HepG2 (cell line): Measurements from ENCODE around the gene CLN6. TPM values are rescaled to one million over a fixed set of nuclear protein-coding genes. Genes with fewer than 3 reads are reported as not detected.

Experiments used
- CSRNP2 ChIP-seq: sonication (generic); formaldehyde crosslinking; conservative IDR thresholded peaks from 2 replicates; pipeline ENCODE4 v1.8.0; 2022; ENCODE audit warnings: low read depth, missing genetic modification reagents
- ELF3 ChIP-seq: IDR thresholded peaks from 2 replicates; pipeline ENCODE4 v1.6.1; 2016; ENCODE audit warnings: missing genetic modification reagents, missing compliant biosample characterization
- FOXM1 ChIP-seq: sonication (generic); formaldehyde crosslinking; IDR thresholded peaks from 2 replicates; pipeline ENCODE4 v1.5.0; 2020; ENCODE audit warnings: missing genetic modification reagents
- GATAD1 ChIP-seq: IDR thresholded peaks from 2 replicates; pipeline ENCODE4 v1.6.1; 2016; ENCODE audit warnings: missing genetic modification reagents, missing compliant biosample characterization
- GRHL1 ChIP-seq: sonication (generic); formaldehyde crosslinking; conservative IDR thresholded peaks from 2 replicates; pipeline ENCODE4 v1.8.0; 2022; ENCODE audit warnings: missing genetic modification reagents
- KAT7 ChIP-seq: IDR thresholded peaks from 2 replicates; pipeline ENCODE4 v1.6.1; 2018; ENCODE audit warnings: borderline replicate concordance, missing compliant biosample characterization
- KLF13 ChIP-seq: sonication (generic); formaldehyde crosslinking; IDR thresholded peaks from 2 replicates; pipeline ENCODE4 v1.4.0; 2020; ENCODE audit warnings: mild to moderate bottlenecking, missing genetic modification reagents
- KMT2A ChIP-seq: sonication (generic); formaldehyde crosslinking; IDR thresholded peaks from 2 replicates; pipeline ENCODE4 v1.4.0; 2020; ENCODE audit warnings: missing genetic modification reagents
- NBN ChIP-seq: fragments of 450-650 bp; conservative IDR thresholded peaks from 2 replicates; pipeline ENCODE4 v1.6.1; 2017
- PAWR ChIP-seq: sonication (generic); formaldehyde crosslinking; IDR thresholded peaks from 2 replicates; pipeline ENCODE4 v1.4.0; 2020; ENCODE audit warnings: missing genetic modification reagents, mild to moderate bottlenecking, borderline replicate concordance
- RARA ChIP-seq: IDR thresholded peaks from 2 replicates; pipeline ENCODE4 v1.6.1; 2016; ENCODE audit warnings: missing genetic modification reagents, missing compliant biosample characterization
- RFX5 ChIP-seq: IDR thresholded peaks from 2 replicates; pipeline ENCODE4 v1.6.1; 2011; ENCODE audit warnings: low read depth, low read length, improper control_type of control experiment
- SAFB2 ChIP-seq: sonication (generic); formaldehyde crosslinking; IDR thresholded peaks from 2 replicates; pipeline ENCODE4 v1.5.1; 2020; ENCODE audit warnings: missing genetic modification reagents, low read depth, mild to moderate bottlenecking, borderline replicate concordance
- SP5 ChIP-seq: IDR thresholded peaks from 2 replicates; pipeline ENCODE4 v1.6.1; 2016; ENCODE audit warnings: low read depth, borderline replicate concordance
- TCF7L2 ChIP-seq: IDR thresholded peaks from 2 replicates; pipeline ENCODE4 v1.6.1; 2011; ENCODE audit warnings: mild to moderate bottlenecking, low read depth, low read length, moderate library complexity
- THAP11 ChIP-seq: IDR thresholded peaks from 2 replicates; pipeline ENCODE4 v1.6.1; 2016; ENCODE audit warnings: missing biosample characterization, missing genetic modification reagents
- ZNF143 ChIP-seq: sonication (generic); formaldehyde crosslinking; IDR thresholded peaks from 2 replicates; pipeline ENCODE4 v1.4.0; 2020; ENCODE audit warnings: missing genetic modification reagents
- ZNF564 ChIP-seq: sonication (generic); formaldehyde crosslinking; IDR thresholded peaks from 2 replicates; pipeline ENCODE4 v1.8.1; 2023; ENCODE audit warnings: mild to moderate bottlenecking, missing genetic modification reagents
- ZNF768 ChIP-seq: sonication (generic); formaldehyde crosslinking; IDR thresholded peaks from 2 replicates; pipeline ENCODE4 v1.4.0; 2020; ENCODE audit warnings: missing genetic modification reagents
- polyA plus RNA-seq, 8 experiments: library from polyadenylated mRNA; depleted of rRNA in 3 of 8; stranded (reverse) in 7 of 8; unstranded in 1 of 8; fragments of >200 nt; fragmentation: Illumina TruSeq in 4 of 8; extraction: Trizol in 4 of 8; gene quantifications; 2 replicates each; pipeline versions ENCODE4 v1.2.1 to v1.2.3, GENCODE V29; 2011 to 2016; ENCODE audit warnings: low read depth in 4 of 8, missing spikeins in 1 of 8, mixed read lengths in 1 of 8; ENCODE audit not compliant: insufficient read depth in 1 of 8
- total RNA-seq, 5 experiments: library from RNA; depleted of rRNA; stranded (reverse); fragments of >200 nt; fragmentation: Illumina TruSeq; extraction: Trizol; gene quantifications; 2 replicates each; pipeline ENCODE4 v1.2.3, GENCODE V29; 2016; ENCODE audit warnings: low read depth in 1 of 5
- TF ChIP-seq, protein P1 (sequence below): IDR thresholded peaks from 2 replicates; pipeline ENCODE4 v1.4.0; 2020; ENCODE audit warnings: mild to moderate bottlenecking, missing genetic modification reagents
- TF ChIP-seq, protein P2 (sequence below): sonication (generic); formaldehyde crosslinking; IDR thresholded peaks from 2 replicates; pipeline ENCODE4 v1.5.0; 2020; ENCODE audit warnings: missing genetic modification reagents
- TF ChIP-seq, protein P3 (sequence below): sonication (generic); formaldehyde crosslinking; IDR thresholded peaks from 2 replicates; pipeline ENCODE4 v1.9.0; 2021; ENCODE audit warnings: missing genetic modification reagents, mild to moderate bottlenecking, borderline replicate concordance

The CLN6 gene
- total and polyA plus RNA-seq, 2 of the 13 experiments (the other 11 are each of a cell fraction or from before 2014, with no cell fraction given): 24.9 to 27.1 TPM

DNA sequence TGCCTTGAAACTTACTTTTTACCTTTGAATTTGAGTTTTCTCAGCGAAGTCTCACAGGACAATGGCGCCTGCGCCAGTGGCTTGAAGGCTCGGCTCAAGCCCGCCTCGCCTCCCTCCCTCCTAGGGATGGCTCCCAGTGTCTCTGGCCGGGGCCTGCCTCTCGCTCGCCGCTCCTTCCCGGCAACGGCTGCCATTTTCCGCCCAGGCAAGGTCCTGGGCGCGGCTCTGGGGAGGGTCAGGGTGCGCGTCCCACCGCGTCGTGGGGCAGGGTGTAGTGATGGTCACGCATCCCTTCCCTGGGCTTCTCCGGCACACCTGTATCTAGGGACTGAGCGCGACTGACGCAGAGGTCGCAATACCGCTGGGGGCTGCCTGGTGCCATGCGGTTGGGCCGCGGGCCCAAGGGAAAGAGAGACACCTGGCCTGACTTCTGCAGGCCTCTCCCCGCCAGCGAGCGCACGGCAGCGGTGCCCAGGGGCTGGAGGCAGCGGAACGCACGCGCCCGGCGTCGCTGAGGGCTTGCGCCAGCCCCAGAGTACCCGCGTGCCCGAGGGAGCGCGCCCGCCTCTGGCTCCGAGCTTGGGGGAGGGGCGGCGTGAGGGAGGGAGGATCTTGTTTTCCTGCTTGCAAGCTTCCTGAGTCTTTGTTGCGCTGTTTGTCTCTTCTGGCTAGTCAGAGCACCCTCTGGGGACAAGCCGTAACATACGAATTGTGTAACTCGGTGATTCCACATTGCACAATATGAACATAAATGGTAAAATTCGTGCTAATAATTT lies 27.3 kb upstream of the CLN6 start (continued):
- TF ChIP-seq CSRNP2 (CRISPR knock-in tag) (no peak), THAP11 (peak; percentile 47; the same call in 1 of the 2 replicates), ZNF564 (CRISPR knock-in tag) (no peak), ZNF143 (CRISPR knock-in tag) (0 out of 2 replicates have a peak, but pooled peaks have one; percentile 34), SAFB2 (CRISPR knock-in tag) (no peak), PAWR (CRISPR knock-in tag) (no peak), FOXM1 (CRISPR knock-in tag) (no peak), GRHL1 (CRISPR knock-in tag) (no peak), ELF3 (CRISPR knock-in tag) (peak; percentile 75), KLF13 (CRISPR knock-in tag) (no peak), TCF7L2 (no peak), GATAD1 (CRISPR knock-in tag) (no peak), KMT2A (CRISPR knock-in tag) (no peak), RFX5 (no peak), NBN (no peak), ZNF768 (CRISPR knock-in tag) (no peak; the same call in 1 of the 2 replicates), RARA (CRISPR knock-in tag) (no peak; the same call in 1 of the 2 replicates), KAT7 (CRISPR knock-in tag) (no peak; the same call in 1 of the 2 replicates), SP5 (CRISPR knock-in tag) (no peak)
- TF ChIP-seq, protein P1, sequence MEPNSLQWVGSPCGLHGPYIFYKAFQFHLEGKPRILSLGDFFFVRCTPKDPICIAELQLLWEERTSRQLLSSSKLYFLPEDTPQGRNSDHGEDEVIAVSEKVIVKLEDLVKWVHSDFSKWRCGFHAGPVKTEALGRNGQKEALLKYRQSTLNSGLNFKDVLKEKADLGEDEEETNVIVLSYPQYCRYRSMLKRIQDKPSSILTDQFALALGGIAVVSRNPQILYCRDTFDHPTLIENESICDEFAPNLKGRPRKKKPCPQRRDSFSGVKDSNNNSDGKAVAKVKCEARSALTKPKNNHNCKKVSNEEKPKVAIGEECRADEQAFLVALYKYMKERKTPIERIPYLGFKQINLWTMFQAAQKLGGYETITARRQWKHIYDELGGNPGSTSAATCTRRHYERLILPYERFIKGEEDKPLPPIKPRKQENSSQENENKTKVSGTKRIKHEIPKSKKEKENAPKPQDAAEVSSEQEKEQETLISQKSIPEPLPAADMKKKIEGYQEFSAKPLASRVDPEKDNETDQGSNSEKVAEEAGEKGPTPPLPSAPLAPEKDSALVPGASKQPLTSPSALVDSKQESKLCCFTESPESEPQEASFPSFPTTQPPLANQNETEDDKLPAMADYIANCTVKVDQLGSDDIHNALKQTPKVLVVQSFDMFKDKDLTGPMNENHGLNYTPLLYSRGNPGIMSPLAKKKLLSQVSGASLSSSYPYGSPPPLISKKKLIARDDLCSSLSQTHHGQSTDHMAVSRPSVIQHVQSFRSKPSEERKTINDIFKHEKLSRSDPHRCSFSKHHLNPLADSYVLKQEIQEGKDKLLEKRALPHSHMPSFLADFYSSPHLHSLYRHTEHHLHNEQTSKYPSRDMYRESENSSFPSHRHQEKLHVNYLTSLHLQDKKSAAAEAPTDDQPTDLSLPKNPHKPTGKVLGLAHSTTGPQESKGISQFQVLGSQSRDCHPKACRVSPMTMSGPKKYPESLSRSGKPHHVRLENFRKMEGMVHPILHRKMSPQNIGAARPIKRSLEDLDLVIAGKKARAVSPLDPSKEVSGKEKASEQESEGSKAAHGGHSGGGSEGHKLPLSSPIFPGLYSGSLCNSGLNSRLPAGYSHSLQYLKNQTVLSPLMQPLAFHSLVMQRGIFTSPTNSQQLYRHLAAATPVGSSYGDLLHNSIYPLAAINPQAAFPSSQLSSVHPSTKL (CRISPR knock-in tag): no peak
- TF ChIP-seq, protein P2, sequence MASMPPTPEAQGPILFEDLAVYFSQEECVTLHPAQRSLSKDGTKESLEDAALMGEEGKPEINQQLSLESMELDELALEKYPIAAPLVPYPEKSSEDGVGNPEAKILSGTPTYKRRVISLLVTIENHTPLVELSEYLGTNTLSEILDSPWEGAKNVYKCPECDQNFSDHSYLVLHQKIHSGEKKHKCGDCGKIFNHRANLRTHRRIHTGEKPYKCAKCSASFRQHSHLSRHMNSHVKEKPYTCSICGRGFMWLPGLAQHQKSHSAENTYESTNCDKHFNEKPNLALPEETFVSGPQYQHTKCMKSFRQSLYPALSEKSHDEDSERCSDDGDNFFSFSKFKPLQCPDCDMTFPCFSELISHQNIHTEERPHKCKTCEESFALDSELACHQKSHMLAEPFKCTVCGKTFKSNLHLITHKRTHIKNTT (CRISPR knock-in tag): no peak
- TF ChIP-seq, protein P3, sequence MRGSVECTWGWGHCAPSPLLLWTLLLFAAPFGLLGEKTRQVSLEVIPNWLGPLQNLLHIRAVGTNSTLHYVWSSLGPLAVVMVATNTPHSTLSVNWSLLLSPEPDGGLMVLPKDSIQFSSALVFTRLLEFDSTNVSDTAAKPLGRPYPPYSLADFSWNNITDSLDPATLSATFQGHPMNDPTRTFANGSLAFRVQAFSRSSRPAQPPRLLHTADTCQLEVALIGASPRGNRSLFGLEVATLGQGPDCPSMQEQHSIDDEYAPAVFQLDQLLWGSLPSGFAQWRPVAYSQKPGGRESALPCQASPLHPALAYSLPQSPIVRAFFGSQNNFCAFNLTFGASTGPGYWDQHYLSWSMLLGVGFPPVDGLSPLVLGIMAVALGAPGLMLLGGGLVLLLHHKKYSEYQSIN (CRISPR knock-in tag): no peak
